Astrocyte of the spinal cord (primary cell): ENCODE results near the gene MSRB1.

Experiments
- DNase-seq: peaks from one replicate; pipeline ENCODE4 v3.0.0; 2011; ENCODE audit warnings: low read depth, low spot score
- H3K4me3 ChIP-seq: 2 replicates; pipeline ENCODE4 v1.5.1; 2011; ENCODE audit warnings: low read depth, mild to moderate bottlenecking, low read length, moderate library complexity
- in situ Hi-C: cut with HindIII; loops from 2 replicates; pipeline ENCODE4 v1.10.0; 2017; ENCODE audit warnings: low sequenced_read_pairs
- TF ChIP-seq, protein P1 (sequence below): IDR thresholded peaks from 2 replicates; pipeline ENCODE4 v1.5.1; 2012; ENCODE audit warnings: low read depth, mild to moderate bottlenecking, low read length, inconsistent platforms

The MSRB1 gene

DNA sequence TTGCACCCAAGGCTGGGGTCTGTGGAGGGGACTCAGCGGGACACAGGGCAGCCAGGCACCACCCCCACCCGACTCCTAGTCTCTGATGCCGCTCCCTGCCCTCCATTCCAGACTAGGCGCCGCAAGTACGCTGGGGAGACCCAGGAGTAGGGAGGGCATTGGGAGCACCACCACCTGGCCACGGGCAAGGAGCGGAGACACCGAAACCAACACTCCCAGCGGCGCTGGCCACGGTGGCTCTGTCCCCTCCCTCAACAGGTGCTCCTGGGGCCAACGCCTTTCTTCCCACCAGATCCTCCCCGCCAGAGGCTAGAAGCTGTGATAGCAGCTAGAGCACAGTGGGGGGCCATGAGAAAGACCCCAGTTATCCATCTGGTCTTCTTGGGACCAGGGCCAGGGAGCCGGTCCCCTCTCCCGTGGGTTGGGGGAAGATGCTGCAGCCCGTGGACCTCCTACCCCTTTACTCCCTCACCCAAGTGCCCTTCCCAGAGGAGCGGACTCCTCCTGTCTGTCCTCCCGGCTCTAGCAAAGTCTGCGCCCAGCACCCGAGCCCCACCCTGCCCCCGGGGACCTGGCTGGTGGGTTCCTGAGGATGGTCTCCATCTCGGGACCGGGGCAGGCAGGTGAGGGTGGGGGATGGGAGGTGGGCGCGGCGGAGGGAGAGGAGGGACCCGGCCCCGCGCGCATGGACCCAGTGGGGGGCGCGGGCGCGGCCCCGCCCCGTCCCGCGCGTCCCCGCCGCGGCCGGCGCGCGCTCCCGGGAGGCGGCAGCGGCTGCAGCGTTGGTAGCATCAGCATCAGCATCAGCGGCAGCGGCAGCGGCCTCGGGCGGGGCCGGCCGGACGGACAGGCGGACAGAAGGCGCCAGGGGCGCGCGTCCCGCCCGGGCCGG, 46.5 kb upstream of the MSRB1 start, which contains the start of gene SYNGR3:
Gene SYNGR3 (plus strand): TSS at position 762 of the 892 bp plus-strand sequence. CDS start 133 bp downstream, outside the sequence.
- no peak within 1 kb of the TSS for H3K4me3 ChIP-seq
- DNase-seq, result no peak
- TF ChIP-seq, protein P1, sequence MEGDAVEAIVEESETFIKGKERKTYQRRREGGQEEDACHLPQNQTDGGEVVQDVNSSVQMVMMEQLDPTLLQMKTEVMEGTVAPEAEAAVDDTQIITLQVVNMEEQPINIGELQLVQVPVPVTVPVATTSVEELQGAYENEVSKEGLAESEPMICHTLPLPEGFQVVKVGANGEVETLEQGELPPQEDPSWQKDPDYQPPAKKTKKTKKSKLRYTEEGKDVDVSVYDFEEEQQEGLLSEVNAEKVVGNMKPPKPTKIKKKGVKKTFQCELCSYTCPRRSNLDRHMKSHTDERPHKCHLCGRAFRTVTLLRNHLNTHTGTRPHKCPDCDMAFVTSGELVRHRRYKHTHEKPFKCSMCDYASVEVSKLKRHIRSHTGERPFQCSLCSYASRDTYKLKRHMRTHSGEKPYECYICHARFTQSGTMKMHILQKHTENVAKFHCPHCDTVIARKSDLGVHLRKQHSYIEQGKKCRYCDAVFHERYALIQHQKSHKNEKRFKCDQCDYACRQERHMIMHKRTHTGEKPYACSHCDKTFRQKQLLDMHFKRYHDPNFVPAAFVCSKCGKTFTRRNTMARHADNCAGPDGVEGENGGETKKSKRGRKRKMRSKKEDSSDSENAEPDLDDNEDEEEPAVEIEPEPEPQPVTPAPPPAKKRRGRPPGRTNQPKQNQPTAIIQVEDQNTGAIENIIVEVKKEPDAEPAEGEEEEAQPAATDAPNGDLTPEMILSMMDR, result no peak
- in situ Hi-C loops, result no loop called here

DNA sequence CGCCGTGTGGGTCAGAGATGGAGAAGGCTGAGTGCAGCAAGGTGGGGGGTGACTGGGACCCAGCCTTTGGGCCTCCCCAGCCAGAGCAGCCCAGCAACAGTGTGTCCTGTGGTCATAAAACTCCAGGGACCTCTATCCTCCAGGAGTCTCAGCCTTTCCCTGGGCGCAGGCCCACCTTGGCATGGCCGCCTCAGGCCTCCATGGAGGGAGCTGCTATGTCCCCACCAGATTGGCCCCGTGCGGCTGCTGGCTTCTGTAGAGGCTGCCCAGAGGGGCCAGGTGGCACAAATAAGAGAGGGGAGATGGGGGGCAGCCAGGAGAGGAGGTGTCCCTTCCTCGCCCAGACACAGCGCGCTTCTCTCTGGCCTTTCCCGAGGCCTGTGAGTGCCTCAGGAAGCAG, 44.2 kb upstream of the MSRB1 start:
- in situ Hi-C loops, result no loop called here
- no peak overlapping the region for H3K4me3 ChIP-seq
- DNase-seq, result no peak
- TF ChIP-seq, protein P1, result no peak

DNA sequence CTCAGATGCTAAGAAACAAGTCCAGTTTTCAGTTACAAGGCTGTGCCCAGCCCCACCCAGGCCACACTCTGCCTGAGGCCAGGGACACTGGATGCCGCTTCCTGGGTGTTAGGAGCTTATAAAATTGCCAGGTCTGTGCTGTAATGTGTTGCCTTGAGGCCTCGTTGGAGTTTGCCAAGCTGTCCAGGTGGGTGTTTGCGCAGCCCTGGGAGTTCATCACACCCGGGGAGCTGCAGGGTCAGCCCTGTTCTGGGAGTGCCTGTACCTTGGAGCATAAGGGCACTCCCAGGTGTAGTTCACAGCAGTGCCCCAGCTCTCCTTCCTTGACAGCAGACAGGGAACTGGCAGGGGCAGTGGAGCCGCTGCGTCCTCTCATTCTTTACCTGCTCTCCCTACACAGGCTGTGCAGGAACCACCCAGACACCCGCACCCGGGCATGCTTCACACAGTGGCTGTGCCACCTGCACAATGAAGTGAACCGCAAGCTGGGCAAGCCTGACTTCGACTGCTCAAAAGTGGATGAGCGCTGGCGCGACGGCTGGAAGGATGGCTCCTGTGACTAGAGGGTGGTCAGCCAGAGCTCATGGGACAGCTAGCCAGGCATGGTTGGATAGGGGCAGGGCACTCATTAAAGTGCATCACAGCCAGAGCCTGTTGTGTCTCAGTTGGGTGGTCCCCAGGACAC, 42.6 kb upstream of the MSRB1 start:
- in situ Hi-C loops, result no loop called here

DNA sequence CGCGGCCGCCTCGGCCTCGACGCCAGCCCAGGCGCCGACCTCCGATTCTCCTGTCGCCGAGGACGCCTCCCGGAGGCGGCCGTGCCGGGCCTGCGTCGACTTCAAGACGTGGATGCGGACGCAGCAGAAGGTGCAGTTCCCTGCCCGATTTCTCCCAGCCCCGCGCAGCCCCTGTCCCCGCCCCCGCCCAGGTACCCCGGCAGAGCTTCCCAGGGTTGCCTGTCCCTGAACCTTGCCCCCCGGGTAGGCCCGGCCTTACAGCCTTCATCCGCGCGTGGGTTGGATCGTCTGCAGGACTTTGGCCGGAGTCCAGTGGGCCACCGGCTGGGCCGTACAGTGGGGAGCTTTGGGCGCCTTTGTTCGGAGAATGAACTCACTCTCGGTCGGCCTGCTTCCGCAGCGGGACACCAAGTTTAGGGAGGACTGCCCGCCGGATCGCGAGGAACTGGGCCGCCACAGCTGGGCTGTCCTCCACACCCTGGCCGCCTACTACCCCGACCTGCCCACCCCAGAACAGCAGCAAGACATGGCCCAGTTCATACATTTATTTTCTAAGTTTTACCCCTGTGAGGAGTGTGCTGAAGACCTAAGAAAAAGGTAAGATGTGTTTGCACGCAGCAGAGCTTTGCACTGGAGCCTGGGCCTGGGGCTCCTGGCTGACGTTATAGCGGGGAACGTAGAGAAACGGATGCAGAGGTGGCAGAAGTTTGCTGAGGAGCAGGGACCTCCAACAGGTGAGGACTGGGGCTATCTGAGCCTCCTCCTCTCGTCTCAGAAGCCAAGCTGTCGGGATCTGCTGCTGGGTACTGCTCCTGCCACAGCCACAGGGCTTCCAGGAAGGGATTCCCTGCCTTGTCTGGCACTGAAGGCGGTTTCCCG, 41.6 kb upstream of the MSRB1 start:
- in situ Hi-C loops, result no loop called here
- H3K4me3 ChIP-seq, result peak overlapping the region; percentile 73
- DNase-seq, result no peak
- TF ChIP-seq, protein P1, result no peak

More for the DNA sequence above, 42.6 kb upstream of the MSRB1 start:
- TF ChIP-seq, protein P1, result no peak
- no peak for DNase-seq
- H3K4me3 ChIP-seq, result peak overlapping the region; percentile 73

DNA sequence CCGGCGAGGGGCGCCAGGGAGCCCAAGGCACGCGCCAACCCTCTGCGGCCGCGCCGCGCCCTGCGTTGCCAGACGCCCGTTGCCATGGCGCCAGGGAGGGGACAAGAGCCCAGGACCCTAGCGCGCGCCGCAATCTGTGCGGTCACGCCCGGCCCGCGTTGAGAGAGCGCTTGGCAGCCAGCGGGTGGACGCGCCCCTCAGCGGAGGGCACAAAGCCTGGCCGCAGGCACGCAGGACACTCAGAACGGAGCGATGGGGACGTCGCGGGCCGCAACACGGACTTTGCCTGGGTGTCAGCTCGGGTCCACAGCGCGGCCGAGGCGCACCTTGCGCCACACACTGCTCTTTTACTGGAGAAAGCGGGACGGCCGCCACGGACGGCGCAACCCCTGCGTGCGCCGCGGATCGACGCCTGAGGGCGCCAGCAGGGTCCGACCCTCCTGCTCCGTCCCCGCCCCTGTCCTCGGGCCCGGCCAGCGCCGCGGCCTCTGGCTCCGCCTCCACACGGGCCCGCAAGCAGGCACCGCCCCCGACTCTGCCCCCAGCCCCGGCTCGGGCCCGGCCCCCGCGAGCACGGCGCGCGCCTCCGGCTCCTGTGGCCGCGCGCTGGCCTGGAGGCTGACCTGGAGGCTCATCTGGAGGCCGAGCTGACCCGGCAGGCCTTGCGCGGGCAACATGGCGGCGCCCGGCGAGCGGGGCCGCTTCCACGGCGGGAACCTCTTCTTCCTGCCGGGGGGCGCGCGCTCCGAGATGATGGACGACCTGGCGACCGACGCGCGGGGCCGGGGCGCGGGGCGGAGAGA, 40.7 kb upstream of the MSRB1 start, which contains the start of gene GFER:
Gene GFER (plus strand): TSS at position 650 of the 803 bp plus-strand sequence. CDS start 26 bp downstream, at position 676.
- peak within 1 kb of the TSS; percentile 73 for H3K4me3 ChIP-seq
- TF ChIP-seq, protein P1, result peak; percentile 45
- DNase-seq, result peak; percentile 91
- in situ Hi-C loops, result no loop called here
